ENCODE results near the gene ZEB1.

DNA sequence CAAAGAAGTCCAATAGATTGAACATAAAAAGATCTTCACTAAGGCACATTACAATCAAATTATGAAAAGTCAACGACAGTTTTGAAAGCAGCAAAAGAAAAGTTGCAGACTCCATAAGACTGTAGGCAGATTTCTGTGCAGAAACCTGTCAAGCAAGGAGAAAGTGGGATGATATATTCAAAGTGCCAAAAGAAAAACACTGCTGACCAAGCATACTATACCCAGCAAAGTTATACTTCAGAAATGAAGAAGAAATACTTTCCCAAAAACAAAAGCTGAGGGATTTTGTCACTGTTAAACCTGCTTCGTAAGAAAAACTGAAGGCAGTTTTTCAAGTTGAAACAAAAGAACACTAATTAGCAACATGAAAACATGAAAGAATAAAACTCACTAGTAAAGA is 145.5 kb downstream of the ZEB1 start:
- TF ChIP-seq, protein P1, sequence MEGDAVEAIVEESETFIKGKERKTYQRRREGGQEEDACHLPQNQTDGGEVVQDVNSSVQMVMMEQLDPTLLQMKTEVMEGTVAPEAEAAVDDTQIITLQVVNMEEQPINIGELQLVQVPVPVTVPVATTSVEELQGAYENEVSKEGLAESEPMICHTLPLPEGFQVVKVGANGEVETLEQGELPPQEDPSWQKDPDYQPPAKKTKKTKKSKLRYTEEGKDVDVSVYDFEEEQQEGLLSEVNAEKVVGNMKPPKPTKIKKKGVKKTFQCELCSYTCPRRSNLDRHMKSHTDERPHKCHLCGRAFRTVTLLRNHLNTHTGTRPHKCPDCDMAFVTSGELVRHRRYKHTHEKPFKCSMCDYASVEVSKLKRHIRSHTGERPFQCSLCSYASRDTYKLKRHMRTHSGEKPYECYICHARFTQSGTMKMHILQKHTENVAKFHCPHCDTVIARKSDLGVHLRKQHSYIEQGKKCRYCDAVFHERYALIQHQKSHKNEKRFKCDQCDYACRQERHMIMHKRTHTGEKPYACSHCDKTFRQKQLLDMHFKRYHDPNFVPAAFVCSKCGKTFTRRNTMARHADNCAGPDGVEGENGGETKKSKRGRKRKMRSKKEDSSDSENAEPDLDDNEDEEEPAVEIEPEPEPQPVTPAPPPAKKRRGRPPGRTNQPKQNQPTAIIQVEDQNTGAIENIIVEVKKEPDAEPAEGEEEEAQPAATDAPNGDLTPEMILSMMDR (IDR thresholded peaks at IDR 0.05), result no peak
- no peak for TF ChIP-seq POLR2A (IDR thresholded peaks at IDR 0.05)
